K562 (cell line): ENCODE measurements around the gene GLTP. TPM values are rescaled to one million over a fixed set of nuclear protein-coding genes. Genes with fewer than 3 reads are reported as not detected.

ENCODE experiments used
- ATAC-seq: fragments of 200-7000 bp; cut with Tn5 transposase; 3 replicates; pipeline ENCODE4 v1.9.1; 2020; ENCODE audit warnings: moderate library complexity
- BruUV-seq: library from RNA; stranded (reverse); fragments of 400-500 nt; replicated peaks from 2 replicates; lab custom pipeline; 2021; lab: Mats Ljungman, UMichigan
- CTCF ChIA-PET: fragments of 300-600 bp; formaldehyde crosslinking; extraction: SDS; loops from one replicate; lab custom pipeline; 2021; ENCODE audit warnings: low intra/inter-chr PET ratio; lab: Yijun Ruan, JAX
- POLR2A ChIA-PET: fragments of 300-600, 350-650 bp; sonication (Branson Sonifier 250); formaldehyde crosslinking; extraction: SDS; loops from one replicate; lab custom pipeline; 2021; ENCODE audit warnings: antibody characterized with exemption, inconsistent platforms; lab: Yijun Ruan, JAX
- DNase-seq, 4 experiments: peaks; one replicate each; pipeline versions ENCODE4 v3.0.0 to v3.0.0-alpha.2; 2011 to 2018; ENCODE audit warnings: low spot score in 3 of 4, mixed read lengths in 3 of 4; ENCODE audit errors: extremely low read depth in 1 of 4
- FAIRE-seq: peaks from 2 replicates; lab custom pipeline; 2011; peaks lifted over from hg19 to GRCh38; lab: Jason Lieb, UNC
- H2AFZ ChIP-seq: 2 replicates; pipeline ENCODE4 v1.6.0; 2011; ENCODE audit warnings: low read depth, low read length, control low read depth, inconsistent platforms
- H3K27ac ChIP-seq: fragments of 200-600 bp; 3 replicates; pipeline ENCODE4 v1.8.0; 2011; ENCODE audit warnings: low read depth, mild to moderate bottlenecking, control low read depth, inconsistent platforms, low read length, moderate library complexity, mixed read lengths; ENCODE audit errors: extremely low read depth
- H3K27me3 ChIP-seq, 2 experiments: fragments of 300-600 bp in 1 of 2; 2 replicates in 1 of 2; 3 replicates in 1 of 2; pipeline versions ENCODE4 v1.6.0 to v1.8.0; 2011; ENCODE audit warnings: inconsistent platforms in 2 of 2, low read length in 2 of 2, mild to moderate bottlenecking in 1 of 2, mixed read lengths in 1 of 2, moderate library complexity in 1 of 2; ENCODE audit not compliant: control insufficient read depth in 2 of 2, insufficient read depth in 2 of 2
- H3K36me3 ChIP-seq: fragments of 300-600 bp; 3 replicates; pipeline ENCODE4 v1.8.0; 2011; ENCODE audit warnings: mild to moderate bottlenecking, low read length, inconsistent platforms; ENCODE audit not compliant: control insufficient read depth, insufficient read depth
- H3K4me1 ChIP-seq, 2 experiments: fragments of 200-600 bp in 1 of 2; replicated peaks in 1 of 2; 2 replicates in 1 of 2; 3 replicates in 1 of 2; pipeline versions ENCODE4 v1.5.1 to v1.8.0; 2011; ENCODE audit warnings: inconsistent platforms in 2 of 2, low read length in 2 of 2, mild to moderate bottlenecking in 1 of 2, mixed read lengths in 1 of 2, moderate library complexity in 1 of 2; ENCODE audit not compliant: control insufficient read depth in 2 of 2, insufficient read depth in 2 of 2
- H3K4me2 ChIP-seq: 2 replicates; pipeline ENCODE4 v1.6.1; 2011; ENCODE audit warnings: low read length, control low read depth, inconsistent platforms, mixed read lengths; ENCODE audit not compliant: insufficient read depth
- H3K4me3 ChIP-seq: fragments of 200-600 bp; sonication (generic), shearing (Covaris generic); 2 replicates; pipeline ENCODE4 v1.5.1; 2016; ENCODE audit warnings: control low read depth, inconsistent platforms
- H3K79me2 ChIP-seq: fragments of 200-600 bp; 3 replicates; pipeline ENCODE4 v1.8.0; 2011; ENCODE audit warnings: low read length, inconsistent platforms; ENCODE audit not compliant: control insufficient read depth, insufficient read depth
- H3K9ac ChIP-seq, 2 experiments: 2 replicates each; pipeline versions ENCODE4 v1.6.0 to v1.6.1; 2011; ENCODE audit warnings: low read depth in 2 of 2, low read length in 2 of 2, control low read depth in 1 of 2, inconsistent platforms in 1 of 2, mild to moderate bottlenecking in 1 of 2, mixed read lengths in 1 of 2; ENCODE audit not compliant: insufficient read depth in 1 of 2
- H3K9me1 ChIP-seq: one replicate; pipeline ENCODE4 v1.6.0; 2011; ENCODE audit warnings: inconsistent platforms, mild to moderate bottlenecking, low read length, moderate library complexity; ENCODE audit not compliant: control insufficient read depth, insufficient read depth
- H3K9me3 ChIP-seq: replicated peaks from 2 replicates; pipeline ENCODE4 v1.5.1; 2011; ENCODE audit warnings: low read depth, low read length, inconsistent platforms; ENCODE audit not compliant: control insufficient read depth, insufficient read depth
- H4K20me1 ChIP-seq: replicated peaks from 2 replicates; pipeline ENCODE4 v1.6.1; 2011; ENCODE audit warnings: low read length, inconsistent platforms, mixed read lengths; ENCODE audit not compliant: control insufficient read depth, insufficient read depth
- CBX2 ChIP-seq: fragments of 200-600 bp; sonication (generic); IDR thresholded peaks from one replicate; pipeline ENCODE4 v1.6.1; 2012; ENCODE audit warnings: mild to moderate bottlenecking, low read length, inconsistent platforms; ENCODE audit not compliant: insufficient read depth, poor library complexity, severe bottlenecking
- CHAMP1 ChIP-seq: fragments of 450-650 bp; IDR thresholded peaks from 2 replicates; pipeline ENCODE4 v1.6.1; 2016; ENCODE audit warnings: mild to moderate bottlenecking
- PRMT5 ChIP-seq: sonication (generic); formaldehyde crosslinking; IDR thresholded peaks from 2 replicates; pipeline ENCODE4 v1.5.0; 2020; ENCODE audit warnings: missing genetic modification reagents
- SETDB1 ChIP-seq: IDR thresholded peaks from one replicate; pipeline ENCODE4 v1.6.1; 2012; ENCODE audit warnings: low read length, control low read depth, inconsistent platforms
- ZBTB8A ChIP-seq: fragments of 450-650 bp; IDR thresholded peaks from 2 replicates; pipeline ENCODE4 v1.6.1; 2018; ENCODE audit warnings: mild to moderate bottlenecking, moderate library complexity; ENCODE audit not compliant: partially characterized antibody
- ZNF384 ChIP-seq: IDR thresholded peaks from 2 replicates; pipeline ENCODE4 v1.6.1; 2012; ENCODE audit warnings: low read depth, low read length, improper control_type of control experiment
- ZNF644 ChIP-seq: fragments of 200-800 bp; sonication (Bioruptor generic); IDR thresholded peaks from 2 replicates; pipeline ENCODE4 v1.6.1; 2016; ENCODE audit warnings: low read depth, missing genetic modification characterization, missing compliant biosample characterization
- WGBS: fragments of 100-300 bp; shearing (Covaris generic); methylation state at CpG from one replicate; pipeline ENCODE4 v1.1.6; 2016; ENCODE audit warnings: low coverage, mixed read lengths; ENCODE audit not compliant: insufficient coverage; ENCODE audit errors: missing lambda C conversion rate; 5-methylcytosine and 5-hydroxymethylcytosine counted together
- in situ Hi-C: fragments of 300-500 bp; cut with MboI; formaldehyde crosslinking; loops from 4 replicates; pipeline ENCODE4 v1.15.0; 2018; ENCODE audit warnings: inconsistent platforms, mixed read lengths
- intact Hi-C: fragments of 100-400 bp; cut with micrococcal nuclease; formaldehyde crosslinking; loops from 2 replicates; pipeline ENCODE4 v1.14.2; 2022
- polyA plus RNA-seq, 8 experiments: library from polyadenylated mRNA; depleted of rRNA in 4 of 8; stranded (reverse) in 5 of 8; unstranded in 3 of 8; fragments of >200 nt; fragmentation: Nextera tagmentation in 2 of 8; fragmentation: Illumina TruSeq in 1 of 8; extraction: Ambion mirVana in 2 of 8; extraction: Trizol in 1 of 8; gene quantifications; 2 replicates each; pipeline versions ENCODE4 v1.2.1 to v1.2.3, GENCODE V29; 2011 to 2014; ENCODE audit warnings: inconsistent platforms in 1 of 8, missing spikeins in 1 of 8
- total RNA-seq, 7 experiments: library from RNA; depleted of rRNA in 6 of 7; stranded (reverse); fragments of >200 nt in 6 of 7; fragmentation: Illumina TruSeq in 2 of 7; extraction: Trizol in 2 of 7; gene quantifications; 2 replicates each; pipeline versions ENCODE4 v1.2.1 to v1.2.3, GENCODE V29; 2011 to 2021; ENCODE audit warnings: low replicate concordance in 1 of 7

Gene GLTP
- total and polyA plus RNA-seq, 9 of the 15 experiments (the other 6 are each of a cell fraction or from before 2014, with no cell fraction given): 4.4 to 8.3 (median 6.1) TPM

GRCh38 chr12:109885616-109886015 lies 5.3 kb upstream of the GLTP start:
- Histone ChIP-seq H3K27me3 (peaks cover 14 to 22% of the 10 kb centered on the region in 2 experiments), H3K27ac (no peak overlapping the region), H3K4me3 (no peak overlapping the region), H3K9me3 (no peaks in the 10 kb centered on the region), H3K79me2 (no peaks in the 10 kb centered on the region), H3K4me2 (no peak overlapping the region), H3K9ac (no peak overlapping the region), H2AFZ (no peak overlapping the region), H3K9me1 (no peaks in the 10 kb centered on the region), H3K4me1 (peaks cover 2 to 9% of the 10 kb centered on the region in 2 experiments; a peak in 4 of 5 replicates), H4K20me1 (no peaks in the 10 kb centered on the region), H3K36me3 (no peaks in the 10 kb centered on the region)
- 7% methylated on average over 10 of the region's 10 CpGs for WGBS
- POLR2A ChIA-PET: no interaction called here
- no peak for ATAC-seq
- in situ Hi-C loops: no loop called here
- CTCF ChIA-PET: no interaction called here
- FAIRE-seq: no peak
- no TSS peak for BruUV-seq
- no peak for DNase-seq
- TF ChIP-seq CHAMP1: no peak
- TF ChIP-seq ZNF384: peak; percentile 20; the same call in 1 of the 2 replicates
- no peak for TF ChIP-seq PRMT5
- TF ChIP-seq ZBTB8A: no peak
- TF ChIP-seq SETDB1: no peak
- TF ChIP-seq ZNF644 (tag): no peak
- no peak for TF ChIP-seq CBX2
- intact Hi-C loops: no loop called here
